Measurements from ENCODE around the gene TYW1. TPM values are rescaled to one million over a fixed set of nuclear protein-coding genes. Genes with fewer than 3 reads are reported as not detected.

Gene TYW1
- total RNA-seq, 1 donor from 2014 or later, result 16.6 TPM

DNA sequence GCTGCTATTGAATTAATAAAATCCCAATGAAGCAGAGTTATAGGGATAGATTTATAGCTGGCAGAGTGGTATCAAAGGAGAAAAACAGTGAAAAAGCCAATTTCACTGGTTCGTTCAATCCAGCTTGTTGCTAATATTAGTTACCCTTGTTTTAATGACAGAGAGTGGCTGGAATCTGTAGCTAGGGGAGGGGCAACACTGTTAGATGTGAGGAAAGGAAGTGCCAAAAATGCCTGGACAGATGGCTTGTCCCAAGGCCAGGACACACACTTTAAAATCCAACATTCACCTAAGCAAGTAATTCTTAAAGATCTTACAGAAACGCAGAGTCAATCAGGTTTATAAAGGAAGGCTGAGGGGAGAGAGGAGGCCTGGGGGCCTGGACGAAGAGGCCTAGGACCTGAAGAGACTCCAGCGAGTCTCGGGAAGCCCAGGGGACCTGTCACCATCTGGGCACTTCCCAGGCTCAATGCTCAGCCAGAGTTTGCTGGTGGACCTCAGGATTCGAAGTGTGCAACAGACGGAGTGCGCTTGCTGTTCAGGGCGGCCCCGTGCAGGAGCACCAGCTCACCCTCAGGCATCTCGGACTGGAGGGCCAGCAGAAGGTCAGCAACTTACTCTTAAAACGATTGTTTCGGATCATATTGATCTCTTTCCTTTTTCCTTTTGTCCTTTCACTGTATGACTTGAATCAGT lies 38.9 kb upstream of the TYW1 start:
- Histone ChIP-seq H3K79me2 (ENCODE audit: insufficient read depth, low read length) (no peaks in the 10 kb centered on the region), H3K9me3 (ENCODE audit: insufficient read depth, low read depth, low read length) (no peaks in the 10 kb centered on the region), H3K27me3 (ENCODE audit: insufficient read depth, low read length) (no peaks in the 10 kb centered on the region), H3K9ac (ENCODE audit: low read length) (no peak overlapping the region), H3K27ac (ENCODE audit: low read depth, low read length) (no peak overlapping the region), H3K4me3 (ENCODE audit: insufficient read depth, low read depth, low read length) (no peak overlapping the region), H3K36me3 (ENCODE audit: insufficient read depth, low read length) (peaks cover 25% of the 10 kb centered on the region), H4K20me1 (ENCODE audit: insufficient read depth, low read length) (no peaks in the 10 kb centered on the region), H2AFZ (ENCODE audit: low read depth, low read length) (no peak overlapping the region), H3K4me1 (ENCODE audit: insufficient read depth, low read length) (peaks cover 5% of the 10 kb centered on the region), H3K4me2 (ENCODE audit: low read length) (peak overlapping the region; percentile 7)
- DNase-seq (ENCODE audit: low read depth), result no peak
- FAIRE-seq, result no peak
- H3K27me3 Mint-ChIP-seq (ENCODE audit: low read depth, unreplicated experiment), result no peaks in the 10 kb centered on the region
- H3K4me3 Mint-ChIP-seq (ENCODE audit: unreplicated experiment), result peak overlapping the region; percentile 18
- peak overlapping the region; percentile 5 for H3K27ac Mint-ChIP-seq (ENCODE audit: unreplicated experiment)
- no peak for TF ChIP-seq CTCF (IDR thresholded peaks at IDR 0.05; ENCODE audit: insufficient read depth, low read depth, low read length)
- no peak for TF ChIP-seq EZH2 (IDR thresholded peaks at IDR 0.05; ENCODE audit: insufficient read depth, low read length)
- H3K4me1 Mint-ChIP-seq (ENCODE audit: low read depth, unreplicated experiment), result peaks cover 20% of the 10 kb centered on the region
- H3K36me3 Mint-ChIP-seq (ENCODE audit: low read depth, unreplicated experiment), result peaks cover 27% of the 10 kb centered on the region
- no peaks in the 10 kb centered on the region for H3K9me3 Mint-ChIP-seq (ENCODE audit: unreplicated experiment)

GRCh38 chr7:66958538-66959350 lies 37.9 kb upstream of the TYW1 start:
- Histone ChIP-seq H2AFZ (ENCODE audit: low read depth, low read length) (no peak overlapping the region), H3K9ac (ENCODE audit: low read length) (no peak overlapping the region), H3K4me2 (ENCODE audit: low read length) (no peak overlapping the region), H4K20me1 (ENCODE audit: insufficient read depth, low read length) (no peaks in the 10 kb centered on the region), H3K9me3 (ENCODE audit: insufficient read depth, low read depth, low read length) (no peaks in the 10 kb centered on the region), H3K27me3 (ENCODE audit: insufficient read depth, low read length) (no peaks in the 10 kb centered on the region), H3K79me2 (ENCODE audit: insufficient read depth, low read length) (no peaks in the 10 kb centered on the region), H3K4me1 (ENCODE audit: insufficient read depth, low read length) (no peaks in the 10 kb centered on the region), H3K36me3 (ENCODE audit: insufficient read depth, low read length) (peaks cover 22% of the 10 kb centered on the region), H3K27ac (ENCODE audit: low read depth, low read length) (no peak overlapping the region), H3K4me3 (ENCODE audit: insufficient read depth, low read depth, low read length) (no peak overlapping the region)
- peak overlapping the region; percentile 5 for H3K27ac Mint-ChIP-seq (ENCODE audit: unreplicated experiment)
- no peaks in the 10 kb centered on the region for H3K9me3 Mint-ChIP-seq (ENCODE audit: unreplicated experiment)
- DNase-seq (ENCODE audit: low read depth), result no peak
- TF ChIP-seq CTCF (IDR thresholded peaks at IDR 0.05; ENCODE audit: insufficient read depth, low read depth, low read length) (no peak), EZH2 (IDR thresholded peaks at IDR 0.05; ENCODE audit: insufficient read depth, low read length) (no peak)
- FAIRE-seq, result no peak
- H3K36me3 Mint-ChIP-seq (ENCODE audit: low read depth, unreplicated experiment), result peaks cover 27% of the 10 kb centered on the region
- H3K4me3 Mint-ChIP-seq (ENCODE audit: unreplicated experiment), result peak overlapping the region; percentile 8
- H3K4me1 Mint-ChIP-seq (ENCODE audit: low read depth, unreplicated experiment), result peaks cover 14% of the 10 kb centered on the region
- no peaks in the 10 kb centered on the region for H3K27me3 Mint-ChIP-seq (ENCODE audit: low read depth, unreplicated experiment)
